GM19035 (cell line): Measurements from ENCODE around the gene LILRA2.
"Not testable (repeated sequence)": the region's sequence is repeated elsewhere in the genome, so short reads cannot be mapped to it uniquely, and the experiment has no call there.

Experiments used
- ATAC-seq: cut with Tn5 transposase; IDR thresholded peaks from one replicate; pipeline ENCODE4 v1.9.1; 2021; ENCODE audit not compliant: unreplicated experiment

The LILRA2 gene

GRCh38 chr19:54608205-54608604, 34.6 kb downstream of the LILRA2 start:
- no peak for ATAC-seq

GRCh38 chr19:54608792-54609191, 35.2 kb downstream of the LILRA2 start:
- no peak for ATAC-seq

- ATAC-seq: no peak
Observed at GRCh38 chr19:54609356-54609791, 35.8 kb downstream of the LILRA2 start.

GRCh38 chr19:54612428-54612827, 38.8 kb downstream of the LILRA2 start:
- ATAC-seq: no peak

GRCh38 chr19:54614726-54615125, 41.1 kb downstream of the LILRA2 start:
- no peak for ATAC-seq

- no peak for ATAC-seq
Observed at GRCh38 chr19:54616057-54616456, 42.5 kb downstream of the LILRA2 start.

- ATAC-seq: peak; percentile 84
Observed at GRCh38 chr19:54616821-54617560, 43.4 kb downstream of the LILRA2 start.

GRCh38 chr19:54620464-54620863, 46.9 kb downstream of the LILRA2 start:
- no peak for ATAC-seq

GRCh38 chr19:54622431-54622830, 48.8 kb downstream of the LILRA2 start:
- no peak for ATAC-seq

- ATAC-seq: not testable (repeated sequence)
Observed at GRCh38 chr19:54624234-54624633, 50.6 kb downstream of the LILRA2 start.

GRCh38 chr19:54624934-54625730, 51.5 kb downstream of the LILRA2 start:
- ATAC-seq: not testable (repeated sequence)

- no peak for ATAC-seq
Observed at GRCh38 chr19:54626757-54627156, 53.2 kb downstream of the LILRA2 start.

- ATAC-seq: not testable (repeated sequence)
Observed at GRCh38 chr19:54627912-54628311, 54.3 kb downstream of the LILRA2 start.

- not testable (repeated sequence) for ATAC-seq
Observed at GRCh38 chr19:54630262-54630661, 56.7 kb downstream of the LILRA2 start, which contains the start of gene LILRB1. LILRB1 (plus strand) TSS chr19:54630484; CDS start chr19:54631074, 590 bp downstream.

- no peak for ATAC-seq
Observed at GRCh38 chr19:54630782-54631181, 57.2 kb downstream of the LILRA2 start.

GRCh38 chr19:54631489-54632337, 58.1 kb downstream of the LILRA2 start:
- ATAC-seq: not testable (repeated sequence)

- not testable (repeated sequence) for ATAC-seq
Observed at GRCh38 chr19:54632517-54632916, 58.9 kb downstream of the LILRA2 start.

- ATAC-seq: no peak
Observed at GRCh38 chr19:54633401-54633800, 59.8 kb downstream of the LILRA2 start.

GRCh38 chr19:54636081-54636480, 62.5 kb downstream of the LILRA2 start:
- ATAC-seq: not testable (repeated sequence)

- no peak for ATAC-seq
Observed at GRCh38 chr19:54638683-54639082, 65.1 kb downstream of the LILRA2 start.
